GM19025 (cell line): ENCODE results near the gene FARP1.

ENCODE experiments used
- ATAC-seq: cut with Tn5 transposase; IDR thresholded peaks from one replicate; pipeline ENCODE4 v1.9.1; 2021; ENCODE audit warnings: mild to moderate bottlenecking, low read depth, moderate library complexity; ENCODE audit not compliant: unreplicated experiment

The FARP1 gene

DNA sequence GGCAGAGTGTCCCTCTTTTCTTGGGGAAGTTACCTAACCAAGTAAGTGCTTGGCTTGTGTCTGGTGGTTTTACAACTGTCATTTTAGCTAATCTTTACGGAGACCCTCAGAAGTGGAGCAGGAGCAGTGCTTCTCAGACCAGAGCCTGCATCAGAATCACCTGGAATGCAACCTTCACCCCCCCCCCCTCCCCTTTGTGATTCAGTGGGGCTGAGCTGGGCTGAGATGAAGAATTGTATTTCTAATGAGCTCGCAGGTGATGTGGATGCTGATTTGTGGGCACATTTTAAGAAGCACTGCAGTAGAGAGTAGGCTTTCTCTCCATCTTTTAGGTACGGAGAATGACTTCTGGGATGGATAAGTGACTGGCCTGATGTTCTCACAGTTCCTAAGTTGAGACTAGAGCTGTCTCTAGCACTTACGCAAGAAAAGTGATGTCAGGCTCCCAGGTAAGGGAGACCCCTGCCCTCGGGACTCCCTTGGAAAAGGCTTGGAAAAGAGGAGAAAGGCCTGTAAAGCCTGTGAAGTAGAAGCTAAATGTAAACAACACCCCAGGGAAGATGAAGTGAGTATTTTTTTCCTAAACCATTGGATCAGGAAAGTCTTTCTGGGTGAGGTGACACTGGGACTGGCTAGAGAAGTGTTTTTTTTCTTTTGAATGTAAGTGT, 57.5 kb downstream of the FARP1 start:
- no peak for ATAC-seq

DNA sequence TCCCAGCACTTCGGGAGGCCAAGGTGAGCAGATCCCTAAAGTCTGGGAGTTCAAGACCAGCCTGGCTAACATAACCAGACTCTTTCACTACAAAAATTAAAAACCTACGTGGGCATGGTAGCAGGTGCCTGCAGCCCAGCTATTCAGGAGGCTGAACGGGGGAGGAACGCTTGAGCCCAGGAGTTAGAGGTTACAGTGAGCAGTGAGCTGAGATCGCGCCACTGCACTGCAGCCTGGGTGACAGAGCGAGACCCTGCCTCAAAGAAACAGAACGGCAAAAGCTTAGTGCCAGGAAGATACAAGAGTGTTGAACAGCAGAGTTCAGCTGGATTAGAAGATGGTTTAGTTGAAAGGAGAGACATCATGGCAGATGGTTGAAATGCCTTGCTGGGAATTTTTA, 58.3 kb downstream of the FARP1 start:
- no peak for ATAC-seq

DNA sequence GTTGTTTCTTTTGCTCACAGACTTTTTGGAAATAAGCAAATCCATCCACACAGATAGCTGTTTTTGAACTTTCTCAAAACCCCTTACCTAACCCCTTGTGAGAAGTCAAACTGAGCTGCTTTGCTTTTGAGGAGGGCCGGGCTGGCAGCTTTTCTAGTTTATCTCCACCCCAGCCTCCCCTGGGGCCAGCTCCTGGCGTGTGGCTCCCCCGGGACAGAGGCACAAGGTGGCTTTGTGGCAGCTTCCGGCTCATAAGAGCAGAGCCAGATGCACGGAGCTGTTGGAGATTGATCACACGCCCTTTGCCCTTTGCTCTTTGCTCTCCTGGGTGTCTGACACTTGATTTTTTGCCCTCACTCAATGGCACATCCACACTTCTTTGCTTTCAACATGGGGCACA, 59.1 kb downstream of the FARP1 start:
- no peak for ATAC-seq

DNA sequence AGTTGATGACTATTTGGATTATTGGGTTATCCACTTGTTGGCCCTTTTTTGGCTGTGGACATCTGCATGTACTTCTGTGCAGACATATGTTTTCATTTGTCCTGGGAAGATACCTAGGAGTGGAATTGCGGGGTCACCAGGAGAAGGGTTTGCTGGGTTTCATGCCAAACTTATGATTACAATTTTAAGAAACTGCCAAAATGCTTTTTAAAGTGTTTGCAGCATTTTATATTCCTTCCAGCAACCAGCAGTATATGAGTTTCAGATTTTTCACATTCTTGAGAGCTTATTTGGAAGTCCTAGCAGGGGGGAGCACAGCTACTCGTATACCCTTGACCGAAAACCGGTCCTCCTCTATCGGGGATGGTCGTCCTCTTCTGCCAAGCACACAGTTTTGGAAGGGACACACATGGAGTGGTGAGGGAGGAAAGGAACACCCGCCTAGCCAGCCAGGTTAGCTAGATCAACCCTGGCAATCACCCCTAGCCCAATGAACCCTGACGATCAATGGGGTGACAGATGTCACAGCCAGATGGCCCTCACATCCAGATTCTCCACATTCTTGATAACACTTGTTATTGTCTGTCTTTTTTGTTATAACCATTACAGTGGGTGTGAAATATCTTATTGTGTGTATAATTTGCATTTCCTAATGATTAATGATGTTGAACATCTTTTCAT, 60.9 kb downstream of the FARP1 start:
- no peak for ATAC-seq

DNA sequence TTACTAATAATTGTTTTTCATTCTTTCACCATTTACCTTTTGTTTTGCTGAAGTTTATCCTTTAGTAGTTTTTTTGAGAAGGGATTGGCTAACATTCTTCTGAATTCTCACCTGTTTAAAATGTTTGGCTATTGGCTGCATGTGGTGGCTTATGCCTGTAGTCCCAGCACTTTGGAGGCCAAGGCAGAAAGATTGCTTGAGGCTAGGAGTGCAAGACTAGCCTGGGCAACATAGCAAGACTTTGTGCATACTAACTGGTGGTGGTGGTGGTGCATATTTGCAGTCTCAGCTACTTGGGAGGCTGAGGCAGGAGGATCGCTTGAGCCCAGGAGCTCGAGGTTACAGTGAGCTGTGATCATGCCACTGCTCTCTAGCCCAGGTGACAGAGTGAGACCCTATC, 61.7 kb downstream of the FARP1 start:
- ATAC-seq = no peak

DNA sequence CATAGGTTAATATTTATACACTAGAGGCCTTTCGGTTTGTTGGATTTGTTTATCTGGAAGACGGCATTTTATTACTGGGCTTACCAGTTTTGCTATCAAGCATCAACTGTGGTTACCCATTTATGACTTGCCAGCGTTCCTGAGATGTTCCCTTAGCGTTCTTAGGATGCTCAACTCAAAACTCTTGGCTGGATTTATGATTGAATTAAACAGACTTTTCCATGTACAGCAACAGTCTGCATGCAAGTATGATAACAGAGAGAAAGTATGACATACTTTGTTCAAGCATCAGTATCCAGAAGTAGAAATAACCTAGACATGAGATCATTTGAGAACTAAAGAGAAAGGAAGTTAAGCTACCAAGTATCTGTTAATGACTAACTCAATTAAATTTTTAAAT, 64.1 kb downstream of the FARP1 start:
- ATAC-seq = no peak

DNA sequence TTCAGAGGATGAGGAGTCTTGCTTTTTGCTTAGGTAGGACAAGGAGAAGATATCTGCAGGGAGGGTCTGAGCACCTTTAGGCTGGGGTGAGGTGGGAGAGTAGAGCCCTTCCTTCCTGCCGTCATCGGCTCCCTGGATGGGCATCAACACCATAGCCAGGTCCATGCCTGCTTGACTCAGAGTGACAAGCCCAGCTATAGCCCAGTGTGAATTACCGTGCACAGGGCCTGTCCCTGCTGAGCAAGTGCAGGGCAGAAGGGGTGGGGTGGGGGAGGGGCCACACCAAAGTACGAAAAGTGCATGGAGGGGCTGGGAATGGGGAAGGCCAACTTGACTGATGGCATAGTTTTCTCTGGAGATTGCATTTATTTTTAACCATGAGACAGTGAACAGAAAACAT, 64.5 kb downstream of the FARP1 start:
- no peak for ATAC-seq

DNA sequence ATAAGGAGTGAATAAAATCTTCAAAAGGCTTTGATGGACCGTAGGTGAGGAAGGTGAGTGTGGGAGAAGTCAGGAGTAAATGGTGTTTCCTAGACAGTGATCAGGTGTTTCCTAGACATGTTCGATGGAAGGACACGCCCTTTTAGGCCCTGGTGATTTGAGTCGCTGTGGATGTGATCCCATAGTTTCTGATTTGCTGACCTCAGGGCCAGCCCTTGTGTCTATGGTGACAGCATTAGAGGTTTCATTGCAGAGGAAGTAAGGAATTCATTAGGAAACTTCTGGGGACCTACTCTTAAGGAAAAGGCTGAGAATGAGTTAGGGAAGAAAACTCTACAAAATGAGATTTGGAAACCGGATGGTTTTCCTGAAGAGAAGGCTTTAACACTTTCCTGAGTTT, 65.7 kb downstream of the FARP1 start:
- no peak for ATAC-seq

DNA sequence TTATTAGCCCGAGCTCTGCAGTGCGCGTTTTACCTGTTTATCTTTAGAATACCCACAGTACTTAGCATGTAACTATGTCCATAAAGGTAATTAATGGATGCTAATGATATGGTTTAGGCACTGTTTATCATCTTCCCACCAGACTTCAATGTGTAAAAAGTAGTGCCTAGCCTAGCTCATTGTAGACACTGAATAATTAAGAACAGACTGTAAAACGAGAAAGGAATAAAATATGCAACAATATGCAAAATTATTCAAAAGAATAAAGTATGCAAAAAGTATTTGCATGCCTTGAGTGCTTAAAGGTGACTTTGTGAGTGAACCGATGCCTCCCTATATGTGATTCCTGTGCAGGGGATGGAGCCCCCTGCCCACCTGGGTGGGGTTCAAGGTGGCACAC, 69.9 kb downstream of the FARP1 start:
- ATAC-seq = no peak

DNA sequence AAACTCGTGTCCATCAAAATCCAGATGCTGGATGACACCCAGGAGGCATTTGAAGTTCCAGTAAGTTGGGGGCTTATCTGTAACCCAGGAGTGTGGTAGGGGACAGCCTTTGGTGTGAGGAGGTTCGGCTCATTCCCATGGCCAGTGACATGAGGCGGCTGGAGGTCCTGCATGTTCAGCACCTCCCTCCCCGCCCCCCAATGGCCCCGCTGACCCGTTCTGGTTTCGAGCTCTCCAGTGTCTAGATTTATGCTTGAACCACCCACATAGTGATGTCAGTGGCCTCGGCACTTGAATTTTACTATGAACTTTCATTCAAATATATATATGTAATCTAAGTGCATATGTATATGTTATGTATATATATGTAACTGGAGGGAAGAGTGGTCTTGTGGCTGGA, 70.5 kb downstream of the FARP1 start:
- ATAC-seq = no peak

DNA sequence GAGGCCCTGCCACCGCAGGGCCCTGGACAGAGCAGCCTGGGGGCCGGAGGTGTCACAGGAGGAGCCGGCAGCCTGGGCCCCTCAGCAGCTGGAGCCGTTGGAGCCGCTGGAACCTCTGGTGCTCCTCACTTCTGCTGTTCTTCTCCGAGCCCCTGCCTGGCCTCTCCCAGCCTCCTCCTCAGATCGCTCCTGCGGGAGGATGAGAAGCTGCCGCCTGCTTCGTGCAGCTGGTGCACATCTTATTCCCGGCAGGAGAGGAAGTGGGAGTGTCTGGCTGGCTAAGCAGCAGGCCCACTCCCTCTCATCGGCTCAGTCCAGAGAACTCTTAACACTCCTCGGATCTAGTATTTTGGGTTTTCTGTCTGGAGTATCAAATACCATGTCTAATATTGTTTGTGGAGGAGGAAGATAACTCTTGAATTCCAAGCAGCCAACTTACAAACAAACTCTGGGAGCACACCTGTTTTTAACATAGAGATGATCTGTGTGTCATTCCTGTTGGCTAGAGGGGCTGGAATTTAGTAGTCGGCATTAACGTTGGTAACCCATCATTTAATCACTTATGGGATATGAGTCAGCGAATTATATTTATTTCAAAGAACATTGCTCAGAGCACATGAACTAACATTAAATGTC, 71.2 kb downstream of the FARP1 start:
- ATAC-seq = no peak

DNA sequence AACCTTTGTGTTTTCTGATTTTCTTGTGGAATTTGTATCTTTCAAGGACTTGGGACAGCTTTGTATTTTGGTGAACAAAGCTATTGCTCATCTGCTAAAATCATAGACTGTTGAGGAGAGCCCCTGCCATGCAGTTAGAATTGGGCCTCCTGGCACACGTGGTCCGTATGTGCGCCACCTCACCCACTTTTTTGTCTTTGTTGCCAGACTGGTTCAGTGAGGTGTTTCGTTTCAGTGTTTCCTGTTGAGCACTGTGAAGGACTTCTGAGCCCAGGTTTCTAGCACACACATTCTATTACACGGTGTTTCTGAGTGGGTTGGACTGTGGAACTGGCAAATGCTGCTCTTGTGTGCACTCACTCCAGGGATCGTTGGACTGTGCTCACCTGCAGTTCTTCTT, 71.8 kb downstream of the FARP1 start:
- ATAC-seq = no peak

DNA sequence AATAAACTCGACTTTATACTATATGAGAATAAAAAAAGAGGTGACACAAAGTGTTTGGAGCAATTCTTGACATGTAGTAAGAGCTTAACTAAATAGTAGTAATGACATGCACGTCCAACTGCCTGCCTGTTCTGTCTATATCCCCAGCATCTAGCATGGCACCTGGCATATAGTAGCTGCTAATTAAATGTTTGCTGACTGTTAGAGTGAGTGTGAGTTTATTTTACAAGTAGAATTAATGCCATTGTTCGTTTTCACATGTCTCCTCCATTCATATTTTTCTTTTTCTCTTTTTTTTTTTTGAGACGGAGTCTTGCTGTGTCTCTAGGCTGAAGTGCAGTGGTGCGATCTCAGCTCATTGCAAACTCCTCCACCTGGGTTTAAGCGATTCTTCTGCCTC, 72.6 kb downstream of the FARP1 start:
- no peak for ATAC-seq

DNA sequence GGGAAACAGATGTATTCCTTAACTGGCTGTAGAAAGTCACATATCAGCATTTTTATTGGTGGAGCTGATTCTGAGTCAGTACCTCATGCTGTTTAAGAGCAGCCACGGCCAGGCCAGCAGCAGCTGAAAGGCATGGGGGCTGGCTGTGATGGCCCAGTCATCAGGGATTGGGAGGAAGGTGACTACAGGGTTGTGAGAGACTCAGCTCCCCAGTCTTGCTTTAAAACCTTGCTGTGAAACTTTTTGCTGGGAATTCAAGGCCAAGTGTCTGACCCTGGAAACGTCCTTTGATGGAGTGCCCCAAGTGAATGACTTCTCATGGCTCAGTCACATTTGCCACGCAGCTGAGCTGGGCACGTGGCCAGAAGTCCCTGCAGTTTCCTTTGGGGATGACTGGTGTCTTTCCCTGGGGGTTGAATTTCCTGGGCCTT, 73.3 kb downstream of the FARP1 start:
- no peak for ATAC-seq

DNA sequence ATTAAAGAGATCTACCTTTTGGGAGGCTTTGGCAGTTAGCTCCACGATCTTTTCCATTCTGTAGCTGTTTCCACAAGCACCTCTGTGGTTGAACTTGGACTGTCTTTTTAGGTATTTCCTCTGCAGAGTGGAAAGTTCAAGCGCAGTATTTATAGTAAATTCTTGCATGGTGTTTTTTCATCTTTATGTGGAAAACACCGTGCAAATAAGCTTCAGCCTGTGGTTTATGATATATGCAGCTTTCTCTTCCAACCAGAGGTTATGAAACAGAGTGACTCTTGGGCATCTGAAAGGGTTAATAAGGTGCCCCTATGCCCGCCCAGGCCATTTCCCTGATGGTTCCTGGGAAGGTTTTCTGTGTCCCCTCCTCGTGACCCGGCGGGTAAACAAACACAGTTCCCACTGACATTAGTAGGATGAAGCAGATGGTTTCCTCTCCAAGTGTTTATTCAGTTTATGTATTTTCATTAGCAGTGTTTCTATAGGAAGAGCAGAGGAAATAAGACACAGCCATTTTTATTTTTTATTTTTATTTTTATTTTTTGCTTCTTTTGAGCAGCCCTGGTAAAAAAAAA, 73.9 kb downstream of the FARP1 start:
- no peak for ATAC-seq

DNA sequence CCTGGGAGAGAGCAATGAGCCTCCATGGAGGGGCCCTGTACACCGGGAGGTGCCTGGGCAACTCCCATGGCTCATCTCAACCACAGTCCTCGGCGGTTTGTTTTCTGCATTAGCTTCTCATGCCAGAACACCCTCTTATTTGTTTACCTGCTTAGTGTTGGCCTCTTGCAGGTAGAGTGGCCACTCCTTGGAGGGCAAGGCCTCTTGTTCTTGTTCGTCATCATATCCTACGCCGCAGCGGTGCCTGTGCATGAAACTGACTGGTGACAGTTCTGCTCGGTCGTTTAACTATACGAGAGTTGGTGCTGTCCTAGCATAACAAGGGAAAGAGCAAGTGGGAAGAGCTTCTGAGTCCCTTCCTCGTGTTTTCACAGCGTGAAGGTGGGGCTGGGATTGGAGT, 74.7 kb downstream of the FARP1 start:
- ATAC-seq = no peak

DNA sequence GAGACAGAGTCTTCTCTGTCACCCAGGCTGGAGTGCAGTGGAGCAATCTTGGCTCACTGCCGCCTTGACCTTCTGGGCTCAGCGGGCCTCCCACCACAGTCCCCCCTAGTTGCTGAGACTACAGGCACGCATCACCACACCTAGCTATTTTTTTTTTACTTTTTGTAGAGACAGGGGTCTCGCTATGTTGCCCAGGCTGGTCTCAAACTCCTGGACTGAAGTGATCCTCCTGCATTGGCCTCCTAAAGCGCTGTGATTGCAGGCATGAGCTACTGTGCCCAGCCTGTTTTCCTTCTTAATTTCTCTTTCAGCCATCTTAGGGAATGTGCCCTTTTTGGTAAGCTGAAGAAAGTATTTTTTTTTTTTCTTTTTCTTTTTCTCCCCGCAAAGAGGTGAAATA, 76.8 kb downstream of the FARP1 start:
- no peak for ATAC-seq

DNA sequence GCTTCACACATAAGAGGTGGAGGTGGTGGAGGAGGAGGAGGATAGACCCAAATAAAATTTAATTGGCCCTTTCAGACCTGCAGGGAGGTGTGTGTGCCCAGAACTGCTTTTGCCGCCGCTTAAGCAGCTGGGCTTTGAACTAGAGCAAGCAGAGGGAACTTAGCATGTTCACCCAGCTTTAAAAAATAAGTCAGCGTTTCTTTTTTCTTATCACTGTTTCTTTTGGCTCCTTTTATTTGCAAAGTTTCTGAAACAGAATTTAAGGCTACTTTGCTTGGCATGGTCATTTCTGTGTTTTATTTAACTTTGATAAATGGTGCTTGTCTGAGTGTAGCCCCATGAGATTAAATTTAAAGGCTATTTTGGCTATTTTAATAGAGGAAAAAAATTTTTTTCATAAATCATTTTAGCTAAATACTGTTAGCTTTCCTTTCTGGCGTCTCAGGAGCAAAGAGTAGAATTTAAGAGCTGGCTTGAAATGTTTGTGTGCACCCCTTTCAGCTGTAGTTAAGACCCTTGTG, 77.4 kb downstream of the FARP1 start:
- no peak for ATAC-seq

DNA sequence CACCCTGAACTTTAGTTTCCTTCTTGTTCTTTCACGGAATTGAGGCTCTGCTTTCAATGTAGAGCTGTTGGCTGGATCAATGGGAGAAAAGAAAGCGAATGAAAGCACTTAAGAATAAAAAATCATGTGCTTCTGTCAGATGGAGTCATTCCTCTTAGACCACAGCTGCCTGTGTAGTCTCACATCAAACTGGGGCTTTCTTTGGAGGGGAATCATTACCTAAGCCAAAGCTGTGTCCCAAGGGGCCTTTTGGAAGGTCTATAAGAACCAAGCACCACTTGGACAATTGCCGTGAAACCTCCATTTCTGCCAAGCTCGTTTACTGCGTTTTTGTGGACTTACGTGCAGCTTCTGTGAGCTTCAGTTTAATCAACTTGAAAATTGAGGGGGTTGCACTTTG, 78.3 kb downstream of the FARP1 start:
- no peak for ATAC-seq

DNA sequence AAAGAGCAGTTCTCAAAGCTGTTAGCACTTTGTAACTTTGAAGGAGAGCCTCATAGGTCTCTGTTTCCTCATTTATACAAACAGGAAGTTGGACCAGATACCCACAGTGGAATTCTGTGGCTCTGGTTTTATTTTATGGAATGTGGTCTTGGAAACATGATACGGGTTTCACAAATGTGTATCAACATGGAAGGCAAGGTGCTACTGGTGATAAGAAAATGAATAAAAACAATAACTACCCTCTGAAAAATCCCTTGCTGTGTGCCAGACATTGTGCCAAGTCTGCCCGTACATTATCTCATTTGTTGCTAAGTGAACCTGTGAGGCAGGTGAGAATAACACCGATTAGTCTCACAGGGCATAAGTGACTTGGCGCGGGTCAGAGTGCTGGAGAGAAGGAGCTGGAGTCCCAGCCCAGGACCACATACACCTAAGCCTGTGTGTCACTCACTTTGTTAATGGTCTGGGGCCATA, 79.2 kb downstream of the FARP1 start:
- no peak for ATAC-seq

DNA sequence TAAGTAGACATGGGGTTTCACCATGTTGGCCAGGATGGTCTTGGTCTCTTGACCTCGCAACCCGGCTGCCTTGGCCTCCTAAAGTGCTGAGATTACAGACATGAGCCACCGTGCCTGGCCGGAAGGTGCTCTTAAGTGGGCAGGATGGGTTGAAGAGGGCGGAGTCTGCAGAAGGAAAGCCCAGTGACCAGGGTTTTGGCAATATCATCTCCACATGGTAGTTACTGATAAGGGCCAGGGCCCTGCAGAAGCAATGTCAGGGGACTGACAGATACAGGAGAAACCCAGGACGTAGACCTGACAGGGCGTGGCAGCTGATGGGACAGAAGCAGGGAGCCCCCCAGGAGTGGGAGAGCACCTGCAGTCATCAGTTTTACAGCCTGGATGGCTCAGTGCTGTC, 79.9 kb downstream of the FARP1 start:
- no peak for ATAC-seq
